ENCODE measurements around the gene GTF2F2.

The GTF2F2 gene

GRCh38 chr13:45119991-45120864 lies at the start of gene GTF2F2:
TSS of gene GTF2F2 (plus strand) at chr13:45120510. CDS start at chr13:45120656, 146 bp downstream.
- DNase-seq (ENCODE audit: low spot score), result peak; percentile 90

GRCh38 chr13:45073809-45074208 lies 46.5 kb upstream of the GTF2F2 start:
- DNase-seq (ENCODE audit: low spot score), result peak; percentile 21

GRCh38 chr13:45074721-45075120 lies 45.6 kb upstream of the GTF2F2 start:
- no peak for DNase-seq (ENCODE audit: low spot score)

- DNase-seq (ENCODE audit: low spot score), result no peak
Measured at GRCh38 chr13:45078003-45078402, 42.3 kb upstream of the GTF2F2 start.

DNA sequence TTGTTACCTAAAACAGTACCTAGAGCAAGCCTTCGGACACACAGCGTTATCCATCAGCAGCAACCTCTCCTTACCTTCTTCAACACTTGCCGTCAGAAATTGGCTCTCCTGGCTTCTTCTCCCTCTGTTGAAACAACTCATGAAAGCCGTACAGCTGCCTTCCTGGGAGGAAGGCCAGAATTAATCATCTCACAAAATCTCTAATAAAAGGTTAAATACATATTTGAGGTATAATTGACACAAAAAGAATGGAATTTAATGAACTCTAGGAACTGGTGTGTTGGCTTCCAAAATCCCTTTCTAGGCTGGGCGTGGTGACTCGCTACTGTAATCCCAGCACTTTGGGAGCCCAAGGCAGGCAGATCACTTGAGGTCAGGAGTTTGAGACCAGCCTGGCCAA lies 37.3 kb upstream of the GTF2F2 start:
- no peak for DNase-seq (ENCODE audit: low spot score)

DNA sequence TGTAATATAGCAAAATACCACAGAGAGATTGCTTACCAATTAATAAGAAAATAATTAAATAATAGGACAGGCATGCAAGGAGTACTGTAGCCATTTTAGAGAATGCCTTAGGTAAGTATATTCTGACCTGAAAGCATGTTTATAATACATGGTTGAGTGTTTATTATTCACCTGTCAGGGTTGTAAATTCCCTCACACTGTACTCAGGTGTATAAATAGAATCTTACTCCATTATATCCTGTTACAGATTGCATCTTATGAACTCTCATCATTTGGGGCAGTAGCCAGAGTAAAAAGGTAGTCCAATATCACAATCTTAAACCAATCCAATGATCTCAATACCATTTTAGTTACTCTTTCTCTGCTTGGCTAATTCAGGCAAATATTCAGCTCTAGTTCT lies 35.8 kb upstream of the GTF2F2 start:
- no peak for DNase-seq (ENCODE audit: low spot score)

DNA sequence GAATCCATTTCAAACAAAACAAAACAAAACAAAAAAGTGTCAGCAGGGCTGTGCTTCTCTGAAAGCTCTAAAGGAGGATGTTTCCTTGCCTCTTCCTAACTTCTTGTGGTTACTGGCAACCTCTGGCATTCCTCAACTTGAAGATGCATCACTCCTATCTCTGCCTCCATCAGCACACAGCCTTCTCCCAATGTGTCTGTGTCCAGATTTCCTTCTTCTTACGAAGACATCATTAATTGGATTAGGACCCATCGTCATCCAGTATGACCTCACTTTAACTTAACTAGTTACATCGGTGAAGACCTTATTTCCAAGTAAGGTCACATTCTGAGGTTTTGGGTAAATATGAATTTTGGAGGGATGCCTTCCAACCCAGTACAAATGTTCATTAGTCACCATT lies 33.8 kb upstream of the GTF2F2 start:
- DNase-seq (ENCODE audit: low spot score), result no peak

DNA sequence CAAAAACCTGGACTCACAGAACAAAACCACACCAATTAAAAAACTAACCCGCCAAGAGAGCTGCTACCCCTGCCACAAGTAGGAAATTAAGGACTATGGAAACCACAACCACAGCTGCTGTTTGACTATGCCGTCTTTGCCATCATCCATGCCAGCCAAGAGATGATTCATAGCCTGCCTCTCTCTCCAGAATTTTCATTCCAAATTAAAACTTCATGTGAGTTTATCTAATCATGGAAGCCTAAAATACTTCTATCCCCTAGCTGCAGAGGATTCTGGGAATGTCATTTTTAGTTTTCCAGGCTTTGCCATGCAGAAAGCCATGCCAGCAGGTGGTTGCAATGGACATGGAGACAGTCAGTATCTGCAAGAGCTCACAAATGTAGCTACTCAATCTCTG lies 27.6 kb upstream of the GTF2F2 start:
- no peak for DNase-seq (ENCODE audit: low spot score)

DNA sequence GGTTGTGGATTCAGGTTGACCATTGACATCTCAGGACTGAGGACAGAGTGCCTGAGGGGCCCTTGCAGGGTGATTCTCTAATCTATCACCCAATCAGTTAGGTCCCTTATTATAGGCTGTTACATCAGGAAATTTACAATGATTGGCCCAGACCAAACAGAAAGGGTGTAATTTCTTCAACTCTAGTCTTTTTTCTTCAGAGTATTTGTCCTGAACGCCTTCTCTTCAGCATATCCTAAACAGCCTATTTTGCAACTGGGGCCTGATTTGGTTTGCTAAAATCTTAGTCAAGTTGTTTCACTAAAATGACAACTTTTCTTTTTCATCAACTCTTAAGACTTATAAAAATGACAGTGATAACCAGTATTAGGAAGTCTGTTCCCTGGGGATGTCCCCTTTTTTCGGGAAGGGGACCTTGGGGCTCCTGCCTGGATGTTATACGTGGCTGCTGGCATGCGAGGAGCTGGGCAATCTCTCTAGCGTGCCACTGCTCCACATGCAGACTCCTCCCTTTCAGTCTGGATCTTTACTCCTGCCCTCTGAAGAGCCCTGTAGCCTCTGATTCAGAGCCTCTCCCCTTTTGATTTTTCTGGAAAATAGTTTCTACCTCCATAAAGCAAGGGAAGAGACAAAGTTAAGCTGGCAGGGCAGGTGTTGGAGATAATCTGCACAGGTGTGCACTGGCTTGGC lies 19.6 kb upstream of the GTF2F2 start:
- DNase-seq (ENCODE audit: low spot score), result no peak

- DNase-seq (ENCODE audit: low spot score), result no peak
Measured at GRCh38 chr13:45101327-45102018, 18.8 kb upstream of the GTF2F2 start.

DNA sequence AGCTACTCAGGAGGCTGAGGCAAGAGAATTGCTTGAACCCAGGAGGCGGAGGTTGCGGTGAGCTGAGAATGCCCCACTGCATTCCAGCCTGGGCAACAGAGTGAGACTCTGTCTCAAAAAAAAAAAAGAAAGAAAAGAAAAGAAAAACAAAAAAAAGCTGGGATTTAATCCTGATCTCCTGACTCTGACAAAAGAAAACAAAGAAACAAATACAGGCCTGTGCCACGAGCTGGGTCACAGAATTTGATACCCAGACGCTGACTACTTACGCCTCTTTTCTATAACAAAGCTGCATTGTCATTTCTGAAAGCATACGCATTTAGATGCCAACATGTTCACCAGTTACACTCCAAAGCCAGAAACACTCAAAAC lies 18.2 kb upstream of the GTF2F2 start:
- DNase-seq (ENCODE audit: low spot score), result no peak

DNA sequence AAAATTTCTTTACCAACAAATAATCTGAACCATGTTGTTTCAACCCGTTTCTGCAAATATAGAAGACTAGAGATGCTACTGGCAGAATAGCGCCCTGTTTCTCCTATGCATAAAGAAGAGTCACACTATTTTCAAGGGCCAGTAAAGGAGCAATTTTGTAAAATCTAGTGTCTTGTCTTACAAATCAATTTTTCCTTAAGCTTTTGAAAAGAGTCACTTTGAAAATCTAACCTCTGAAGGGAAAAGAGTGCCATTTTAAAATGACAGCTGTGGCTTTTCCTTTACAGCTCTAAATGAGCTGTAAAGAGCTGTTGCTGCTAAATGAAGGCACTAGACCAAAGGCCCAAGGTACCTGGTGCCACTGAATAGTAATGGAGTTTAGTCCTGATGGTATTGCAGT lies 16.9 kb upstream of the GTF2F2 start:
- no peak for DNase-seq (ENCODE audit: low spot score)

DNA sequence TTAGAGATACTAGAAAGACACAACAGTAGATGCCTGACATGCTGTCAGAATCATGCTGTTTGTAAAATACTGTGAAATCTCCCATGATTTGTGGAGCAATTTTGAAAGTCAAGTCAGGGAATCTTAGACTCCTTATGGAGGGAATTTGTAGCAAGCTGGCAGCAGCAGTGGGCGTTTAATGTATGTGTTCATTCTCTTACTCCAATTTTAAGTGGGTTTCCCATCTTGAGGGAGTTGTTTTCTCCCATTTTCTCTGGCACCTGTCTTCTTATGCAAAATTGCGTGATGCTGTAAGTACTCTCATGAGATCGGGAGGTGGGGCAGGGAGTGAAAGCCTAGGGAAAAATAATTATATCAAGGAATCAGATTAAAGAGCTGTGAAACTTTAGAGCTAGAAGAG lies 16.0 kb upstream of the GTF2F2 start:
- DNase-seq (ENCODE audit: low spot score), result no peak

DNA sequence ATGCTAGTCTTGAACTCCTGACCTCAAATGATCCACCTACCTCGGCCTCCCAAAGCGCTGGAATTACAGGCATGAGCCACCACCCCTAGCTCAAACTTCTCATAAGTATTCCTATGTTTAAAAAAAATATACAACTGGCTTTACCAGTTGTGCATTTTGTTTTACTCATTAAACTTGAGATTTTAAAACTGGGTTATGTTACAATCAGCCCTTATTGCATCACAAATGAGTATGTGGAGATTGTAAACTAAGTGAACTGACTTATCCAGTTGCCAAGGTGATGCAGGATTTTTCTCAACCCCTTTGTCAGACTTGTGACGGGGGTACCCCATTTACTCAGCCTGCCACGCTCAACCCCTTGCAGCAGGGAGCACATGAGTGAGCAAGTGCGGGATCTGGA lies 14.4 kb upstream of the GTF2F2 start:
- no peak for DNase-seq (ENCODE audit: low spot score)

GRCh38 chr13:45107539-45107938 lies 12.8 kb upstream of the GTF2F2 start:
- DNase-seq (ENCODE audit: low spot score), result no peak

DNA sequence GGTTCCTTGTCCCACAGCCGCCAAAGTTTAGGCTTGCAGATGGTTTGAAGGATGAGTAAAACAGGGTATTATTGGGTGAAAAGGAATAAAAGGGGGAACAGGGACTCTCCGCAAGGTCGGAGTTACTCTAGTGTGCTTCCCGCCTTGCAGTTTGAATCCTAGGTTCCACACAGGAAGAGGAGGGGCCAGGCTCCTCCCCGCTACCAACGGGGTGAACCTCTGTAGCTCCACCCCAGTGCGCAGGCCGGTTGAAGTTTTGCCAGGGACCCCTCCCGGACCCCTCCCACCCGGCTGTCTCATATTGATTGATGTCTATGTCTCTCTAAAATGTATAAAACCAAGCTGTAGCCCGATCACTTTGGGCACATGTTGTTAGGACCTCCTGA lies 11.6 kb upstream of the GTF2F2 start:
- no peak for DNase-seq (ENCODE audit: low spot score)

DNA sequence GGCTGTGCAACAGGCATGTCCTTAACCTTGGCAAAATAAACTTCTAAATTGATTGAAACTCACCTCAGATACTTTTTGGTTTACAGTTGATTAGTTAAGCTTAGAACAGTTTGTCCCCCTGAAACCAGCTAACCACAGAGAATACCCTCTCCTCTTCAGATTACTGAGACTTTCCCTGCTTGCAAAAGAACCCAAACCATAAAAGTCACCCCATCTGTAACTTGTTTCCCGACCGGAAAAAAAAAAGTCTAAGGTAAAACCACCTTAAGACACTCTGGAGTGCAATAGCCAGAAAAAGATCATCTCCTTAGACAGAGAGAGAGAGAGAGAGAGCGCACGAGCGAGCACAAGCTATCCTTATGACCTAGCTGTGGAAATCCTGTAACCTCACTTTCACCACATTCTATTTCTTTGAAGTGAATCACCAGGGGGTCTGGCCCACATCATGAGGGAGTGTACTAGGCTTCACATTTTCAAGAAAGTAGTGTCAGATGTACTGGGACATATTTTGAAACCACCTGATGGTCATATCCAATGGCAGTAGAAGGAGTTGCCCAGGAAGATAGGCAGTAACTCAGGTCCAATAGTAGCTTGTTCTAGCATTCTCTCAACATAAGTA lies 11.1 kb upstream of the GTF2F2 start:
- no peak for DNase-seq (ENCODE audit: low spot score)

DNA sequence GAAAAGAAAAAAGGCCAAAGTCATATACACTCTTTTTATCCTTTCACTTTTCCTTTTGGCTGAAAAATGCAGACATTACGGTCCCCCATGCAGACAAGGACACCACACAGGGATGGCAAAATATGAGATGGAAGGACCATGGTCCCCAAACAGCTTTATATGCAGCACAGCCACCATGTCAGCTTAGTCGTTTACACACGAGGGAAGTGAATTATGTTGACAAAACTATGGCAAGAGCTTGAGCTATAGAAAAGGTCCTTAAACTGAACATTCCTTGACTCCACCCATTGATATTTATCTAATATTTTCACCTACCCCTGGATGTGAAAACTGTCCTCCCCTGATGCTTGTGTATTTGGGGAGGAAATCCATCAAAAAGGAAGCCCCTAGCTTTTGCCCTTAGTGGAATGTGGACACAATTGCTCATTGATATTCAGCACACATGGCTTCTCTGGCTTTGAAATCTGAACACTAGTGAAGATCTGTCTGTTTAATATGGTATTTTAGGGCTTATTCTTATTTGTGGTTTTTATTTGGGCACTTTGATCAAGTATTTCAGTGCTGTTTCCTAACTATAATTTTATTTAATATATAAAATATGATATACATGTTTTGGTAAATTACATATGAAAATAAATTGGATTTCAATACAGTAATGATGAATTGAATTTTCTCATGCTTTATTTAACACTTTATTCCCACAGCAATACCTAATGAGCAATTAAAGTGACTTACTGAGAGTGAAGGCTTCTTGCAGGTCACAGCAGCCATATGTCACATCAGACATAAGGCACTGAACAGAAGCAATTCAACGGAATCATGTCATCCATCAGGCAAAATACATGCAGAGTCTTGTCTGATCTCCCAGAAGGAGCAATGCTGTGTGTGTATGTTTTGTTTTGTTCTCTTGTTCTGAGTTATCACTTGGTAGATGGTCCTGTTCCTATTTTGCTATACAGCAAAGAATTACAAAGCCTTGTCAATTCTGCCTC lies 6.8 kb upstream of the GTF2F2 start:
- no peak for DNase-seq (ENCODE audit: low spot score)

- DNase-seq (ENCODE audit: low spot score), result peak; percentile 60
Measured at GRCh38 chr13:45119469-45119990, 780 bp upstream of the GTF2F2 start.

GRCh38 chr13:45120967-45121831 lies 889 bp downstream of the GTF2F2 start:
- peak; percentile 78 for DNase-seq (ENCODE audit: low spot score)
